Activated T-helper 1 cell treated with Interleukin-2 at 50 U/mL for 16 hours (primary cell): ENCODE results near the gene GMPPB.
A peak's percentile ranks its signal among the peaks of the same experiment; 100 is the strongest.
"Not testable (repeated sequence)": the region's sequence is repeated elsewhere in the genome, so short reads cannot be mapped to it uniquely, and the experiment has no call there.

Experiments used
- DNase-seq: peaks from one replicate; pipeline ENCODE4 v3.0.0-alpha.2; 2020; ENCODE audit warnings: low read depth

Gene GMPPB

GRCh38 chr3:49689046-49689907, 34.5 kb downstream of the GMPPB start, which contains the start of the genes MST1 and RNF123:
Gene MST1 (minus strand): TSS chr3:49689474. CDS start chr3:49688691, 783 bp downstream.
Gene RNF123 (plus strand): TSS chr3:49689557. CDS start chr3:49691166, 1,609 bp downstream.
- peak; percentile 88 for DNase-seq

DNA sequence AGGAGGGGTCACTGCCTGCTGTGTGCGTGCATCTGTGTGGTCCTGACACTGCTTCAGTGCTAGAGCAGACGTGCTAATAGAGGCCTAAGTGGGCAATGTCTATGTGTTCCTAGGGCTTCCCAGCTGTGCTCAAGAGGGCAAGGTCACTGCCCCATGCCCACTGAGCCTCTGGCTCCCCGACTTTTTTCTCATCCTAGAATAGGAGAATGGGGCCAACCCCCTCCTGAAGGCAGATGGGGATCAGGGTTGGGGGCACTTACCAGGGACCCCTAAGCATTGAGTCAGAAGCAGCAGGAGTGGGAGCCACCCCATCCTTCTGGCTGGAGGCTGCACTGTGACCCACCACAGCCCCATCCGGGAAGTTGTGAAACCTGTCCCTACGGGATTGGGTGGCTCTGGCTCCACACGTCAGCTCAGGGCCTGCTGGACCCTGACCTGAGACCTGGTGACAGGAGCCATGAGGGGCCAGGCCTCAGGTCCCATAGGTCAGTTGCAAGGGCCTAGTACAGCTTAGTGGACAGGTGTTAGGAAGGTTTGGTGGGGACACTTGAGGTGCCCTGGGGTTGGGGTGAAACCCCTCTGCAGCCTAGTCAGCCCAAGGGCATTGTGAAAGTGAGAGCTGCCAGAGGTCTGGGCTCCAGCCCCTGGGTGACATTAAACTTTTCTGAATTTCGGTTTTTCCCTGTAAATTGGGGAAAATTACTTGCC, 35.3 kb downstream of the GMPPB start:
- DNase-seq = not testable (repeated sequence)

DNA sequence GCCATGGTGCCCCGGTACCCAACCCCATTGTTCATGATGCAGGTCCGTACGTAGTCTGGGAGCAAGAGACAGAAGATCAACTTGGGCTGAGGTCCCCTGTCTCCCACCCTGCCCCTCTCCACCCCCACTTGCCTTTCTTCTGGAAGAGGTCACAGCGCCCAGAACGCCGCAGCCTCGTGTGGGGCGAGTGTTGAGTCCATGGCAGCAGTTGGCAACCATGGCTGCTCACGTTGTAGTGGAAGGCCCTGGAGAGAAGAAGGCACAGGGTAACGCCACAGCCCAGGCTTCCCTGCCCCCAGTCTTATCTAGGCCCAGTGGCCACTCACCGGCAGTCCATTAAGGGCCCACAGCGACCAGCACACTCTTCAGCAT, 36.3 kb downstream of the GMPPB start:
- DNase-seq = not testable (repeated sequence)

GRCh38 chr3:49686769-49687423, 36.9 kb downstream of the GMPPB start:
- DNase-seq = not testable (repeated sequence)

GRCh38 chr3:49686346-49686745, 37.4 kb downstream of the GMPPB start:
- DNase-seq = not testable (repeated sequence)

- not testable (repeated sequence) for DNase-seq
Measured at GRCh38 chr3:49685846-49686245, 37.9 kb downstream of the GMPPB start.

DNA sequence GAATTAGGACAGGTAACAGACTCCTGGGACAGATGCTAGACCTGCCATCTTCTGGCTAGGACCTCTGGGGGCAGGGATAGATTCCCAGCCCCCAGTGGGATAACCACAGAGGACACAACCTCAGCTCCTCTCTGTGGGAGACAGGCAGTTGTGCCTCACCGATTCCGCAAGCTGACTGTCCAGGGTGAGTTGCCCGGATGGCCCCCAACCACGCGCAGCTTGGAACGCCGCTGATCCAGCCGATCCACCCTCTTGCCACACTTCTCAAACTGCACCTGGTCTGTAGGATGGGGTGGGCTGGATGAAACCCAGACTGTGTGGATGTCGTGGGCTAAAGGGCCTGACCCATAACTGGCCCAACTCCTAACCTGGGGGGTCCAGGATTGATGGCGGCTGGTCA, 38.6 kb downstream of the GMPPB start:
- DNase-seq = not testable (repeated sequence)

GRCh38 chr3:49684453-49684852, 39.3 kb downstream of the GMPPB start:
- not testable (repeated sequence) for DNase-seq

DNA sequence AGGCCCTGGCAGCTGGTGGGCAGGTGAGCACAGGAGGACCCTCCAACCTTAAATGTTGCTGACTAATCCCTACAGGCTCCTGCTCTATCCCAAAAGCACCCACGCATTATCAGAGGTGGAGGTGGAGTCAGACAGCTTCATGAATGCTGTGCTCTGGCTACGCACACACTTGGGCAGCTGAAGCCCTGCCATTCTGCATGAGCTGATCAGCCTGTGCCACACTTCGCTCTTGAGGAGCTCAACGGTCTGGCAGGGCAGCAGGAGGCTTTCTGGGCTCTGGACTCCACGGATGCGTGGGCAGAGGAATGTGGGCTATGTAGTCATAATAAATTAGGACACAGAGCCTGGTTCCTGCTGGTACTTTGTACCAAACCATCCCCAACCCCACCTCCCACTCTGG, 40.6 kb downstream of the GMPPB start:
- no peak for DNase-seq

DNA sequence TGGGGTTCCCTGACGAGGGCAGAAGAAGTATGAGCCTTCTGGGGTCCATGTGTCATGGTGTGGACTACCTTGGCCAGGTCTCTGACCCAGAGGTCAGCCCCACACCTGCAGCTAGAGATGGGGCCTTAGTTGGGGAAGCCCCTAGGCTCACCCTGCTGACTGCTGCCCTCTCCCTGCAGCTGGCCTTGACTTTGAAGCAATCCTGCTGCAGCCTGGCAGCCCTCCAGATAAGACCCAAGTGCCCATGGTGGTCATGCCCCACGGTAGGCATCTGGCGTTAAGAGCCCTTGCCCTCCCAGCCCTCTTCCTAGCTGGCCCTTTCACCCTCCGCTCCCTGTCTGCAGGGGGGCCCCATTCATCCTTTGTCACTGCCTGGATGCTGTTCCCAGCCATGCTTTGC, 42.2 kb downstream of the GMPPB start:
- no peak for DNase-seq

DNA sequence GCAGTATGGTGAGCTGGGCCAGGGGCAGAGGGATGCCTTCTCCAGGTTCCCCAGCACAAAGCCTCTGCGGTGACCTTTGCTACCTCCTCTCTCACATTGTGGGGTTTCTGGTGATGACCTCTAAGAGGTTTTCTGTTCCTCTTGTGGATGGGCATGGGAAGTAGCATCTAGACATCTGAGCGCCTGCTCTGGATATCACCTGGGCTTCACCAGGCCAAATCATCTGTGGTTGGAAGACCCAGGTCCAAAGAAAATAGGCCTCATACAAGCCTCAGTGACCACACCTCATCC, 42.6 kb downstream of the GMPPB start:
- no peak for DNase-seq

- no peak for DNase-seq
Measured at GRCh38 chr3:49680493-49681231, 43.1 kb downstream of the GMPPB start.

DNA sequence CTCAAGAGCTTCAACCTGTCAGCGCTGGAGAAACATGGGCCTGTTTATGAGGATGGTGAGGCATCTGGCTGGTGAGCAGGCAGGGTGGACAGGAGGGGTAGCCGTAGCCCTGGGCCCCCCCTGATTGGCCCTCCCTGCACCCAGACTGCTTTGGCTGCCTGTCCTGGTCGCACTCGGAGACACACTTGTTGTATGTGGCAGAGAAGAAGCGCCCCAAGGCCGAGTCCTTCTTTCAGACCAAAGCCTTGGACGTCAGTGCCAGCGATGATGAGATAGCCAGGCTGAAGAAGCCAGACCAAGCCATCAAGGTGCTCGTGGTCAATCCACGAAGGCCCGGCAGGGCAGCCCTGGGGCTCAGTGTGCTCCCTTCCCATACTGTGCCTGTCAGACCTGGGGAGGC, 47.8 kb downstream of the GMPPB start:
- no peak for DNase-seq

DNA sequence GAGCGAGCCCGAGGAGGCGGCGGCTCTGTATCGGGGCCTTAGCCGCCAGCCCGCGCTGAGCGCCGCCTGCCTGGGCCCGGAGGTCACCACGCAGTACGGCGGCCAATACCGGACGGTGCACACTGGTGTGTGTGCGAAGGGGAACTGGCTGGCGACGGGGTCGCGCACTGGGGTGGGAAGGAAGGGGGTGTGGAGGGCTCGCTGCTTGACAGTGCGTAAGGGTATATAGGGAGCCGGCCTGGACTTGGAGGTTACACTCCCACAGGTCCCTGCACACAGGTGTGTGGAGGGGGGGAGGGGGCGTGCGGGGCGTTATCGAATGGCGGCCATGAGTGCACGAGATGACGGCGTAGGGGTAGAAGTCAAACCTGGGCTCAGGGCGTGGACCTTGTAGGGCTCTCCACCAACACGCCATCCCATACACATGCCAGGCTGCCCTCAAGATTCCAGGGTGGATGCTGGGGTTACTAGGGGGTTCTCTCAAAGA, 49.2 kb downstream of the GMPPB start:
- DNase-seq = no peak

DNA sequence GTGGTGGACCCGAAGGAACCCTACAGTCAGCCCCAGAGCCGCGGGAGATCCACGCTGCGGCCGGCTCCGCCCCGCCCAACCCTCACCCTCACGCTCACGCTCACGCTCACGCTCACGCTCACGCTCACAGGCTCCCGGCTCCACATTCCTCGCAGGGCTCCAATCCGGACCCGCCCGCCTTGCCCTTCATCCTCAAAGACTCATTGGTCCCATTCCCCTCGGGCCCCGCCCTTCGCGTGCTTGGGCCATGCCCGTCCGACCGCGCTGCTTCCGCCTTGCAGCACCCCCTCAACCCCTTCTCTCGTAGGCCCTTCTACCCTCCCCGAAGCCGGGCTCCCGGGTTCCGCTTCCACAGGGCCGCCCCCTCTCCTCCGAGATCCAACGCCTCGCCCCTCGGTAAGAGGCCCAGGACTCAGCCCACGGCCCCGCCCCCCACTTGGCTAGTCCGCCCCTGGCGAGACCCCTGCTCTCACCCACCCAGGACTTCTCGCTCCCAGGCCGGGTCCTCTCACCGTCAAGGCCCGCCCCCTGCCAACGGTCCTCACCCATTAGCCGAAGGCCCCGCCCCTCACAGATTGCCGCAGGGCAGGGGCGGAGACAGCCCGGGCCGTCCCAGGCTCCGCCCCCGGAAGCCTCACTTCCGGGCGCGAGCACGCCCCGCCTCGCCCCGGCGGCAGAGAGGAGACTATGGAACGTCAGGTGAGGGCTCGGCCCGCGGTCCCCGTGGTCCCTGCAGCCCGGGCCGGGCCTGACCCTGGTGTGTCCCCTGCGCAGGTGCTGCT, 49.8 kb downstream of the GMPPB start, which contains the start of gene APEH:
TSS of gene APEH (plus strand) at position 637 of the 782 bp plus-strand sequence. CDS start at position 688, 51 bp downstream.
- DNase-seq = peak; percentile 96

DNA sequence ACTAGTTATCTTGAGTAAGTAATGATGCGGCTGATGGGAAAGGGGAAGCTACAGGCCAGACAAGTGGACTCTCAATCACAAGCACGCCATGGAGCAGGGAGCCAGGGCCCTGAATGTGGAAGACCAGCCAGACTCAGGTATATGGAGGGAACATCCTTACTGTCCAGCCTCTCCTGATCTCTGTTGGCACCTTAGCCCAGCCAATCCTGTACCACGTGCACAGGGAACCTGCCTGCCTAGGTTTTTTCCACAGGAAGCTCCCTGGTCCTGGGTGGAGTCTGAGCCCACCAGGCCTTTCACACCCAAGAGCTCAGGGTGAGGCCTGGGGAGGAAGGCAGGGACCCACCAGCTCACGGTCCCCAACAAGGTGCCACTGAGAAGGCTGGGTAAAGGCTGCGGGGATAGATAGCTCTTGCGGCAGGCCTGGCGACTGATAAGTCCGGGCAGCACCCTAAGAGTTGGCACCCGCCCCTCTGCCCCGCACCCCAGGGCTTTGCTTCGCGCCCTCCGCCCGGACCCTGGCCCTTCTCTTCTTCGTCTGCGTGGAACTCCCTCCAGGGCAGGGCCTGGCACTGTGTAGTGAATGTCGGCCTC, 50.5 kb downstream of the GMPPB start:
- DNase-seq = no peak

- peak; percentile 56 for DNase-seq
Measured at GRCh38 chr3:49671291-49672288, 52.2 kb downstream of the GMPPB start.

DNA sequence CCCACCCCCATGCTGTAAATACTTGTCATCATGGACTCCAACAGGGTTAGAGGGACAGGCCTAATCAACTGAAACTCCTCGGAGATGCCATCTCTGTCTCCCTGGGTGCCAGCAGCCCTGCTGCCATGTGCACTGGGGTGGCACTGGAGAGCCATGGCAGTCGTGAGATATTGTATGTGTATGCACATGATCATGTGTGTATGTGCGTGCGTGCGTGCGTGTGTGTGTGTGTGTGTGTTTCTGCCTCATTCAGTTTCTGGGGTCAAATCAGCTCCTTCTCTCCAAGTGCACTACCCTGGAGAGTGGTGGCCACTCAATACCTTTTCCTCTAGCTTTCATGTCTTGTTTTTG, 52.8 kb downstream of the GMPPB start:
- no peak for DNase-seq
